Fibroblast of skin of left quadriceps (primary cell): ENCODE measurements around the gene SOX18.

ENCODE experiments used
- DNase-seq, 2 experiments: peaks; one replicate each; pipeline ENCODE4 v3.0.0-alpha.2; 2013; ENCODE audit warnings: low read depth in 2 of 2

Gene SOX18

GRCh38 chr20:64038565-64039292 lies 10.7 kb downstream of the SOX18 start:
- no peak for DNase-seq

- no peak for DNase-seq
These were observed 11.2 kb downstream of the SOX18 start for GRCh38 chr20:64038224-64038564.

- no peak for DNase-seq
These were observed 11.8 kb downstream of the SOX18 start for GRCh38 chr20:64037498-64038213.

- no peak for DNase-seq
These were observed 12.3 kb downstream of the SOX18 start for GRCh38 chr20:64037199-64037497.

- no peak for DNase-seq
These were observed 12.9 kb downstream of the SOX18 start for GRCh38 chr20:64036346-64037198.

- DNase-seq = no peak
These were observed 13.5 kb downstream of the SOX18 start, which contains the start of gene C20orf204 for GRCh38 chr20:64035933-64036345. Gene C20orf204 (plus strand): TSS chr20:64036182. CDS start chr20:64036324, 142 bp downstream.

- DNase-seq = no peak
These were observed 14.1 kb downstream of the SOX18 start for GRCh38 chr20:64035066-64035932.

- DNase-seq = no peak
These were observed 15.4 kb downstream of the SOX18 start for GRCh38 chr20:64033981-64034493.

- DNase-seq = no peak
These were observed 16.5 kb downstream of the SOX18 start for GRCh38 chr20:64032706-64033624.

- no peak for DNase-seq
These were observed 17.6 kb downstream of the SOX18 start for GRCh38 chr20:64031822-64032314.

- DNase-seq = no peak
These were observed 18.9 kb downstream of the SOX18 start for GRCh38 chr20:64030371-64031134.

GRCh38 chr20:64029293-64030117 lies 19.9 kb downstream of the SOX18 start:
- no peak for DNase-seq

- no peak for DNase-seq
These were observed 21.3 kb downstream of the SOX18 start for GRCh38 chr20:64027981-64028685.

GRCh38 chr20:64025826-64026412 lies 23.5 kb downstream of the SOX18 start:
- no peak for DNase-seq

- DNase-seq = no peak
These were observed 24.2 kb downstream of the SOX18 start for GRCh38 chr20:64025101-64025825.

- DNase-seq = no peak
These were observed 25.1 kb downstream of the SOX18 start for GRCh38 chr20:64024141-64024990.
